K562 (cell line): Measurements from ENCODE around the gene WBP2NL. TPM values are rescaled to one million over a fixed set of nuclear protein-coding genes. Genes with fewer than 3 reads are reported as not detected.

Source experiments
- MIER1 ChIP-seq: fragments of 450-650 bp; IDR thresholded peaks from 2 replicates; pipeline ENCODE4 v1.6.1; 2016; ENCODE audit warnings: antibody characterized with exemption, mild to moderate bottlenecking, low read depth
- SMARCE1 ChIP-seq: fragments of 450-650 bp; IDR thresholded peaks from 2 replicates; pipeline ENCODE4 v1.7.1; 2016; ENCODE audit warnings: mild to moderate bottlenecking
- polyA plus RNA-seq, 8 experiments: library from polyadenylated mRNA; depleted of rRNA in 4 of 8; stranded (reverse) in 5 of 8; unstranded in 3 of 8; fragments of >200 nt; fragmentation: Nextera tagmentation in 2 of 8; fragmentation: Illumina TruSeq in 1 of 8; extraction: Ambion mirVana in 2 of 8; extraction: Trizol in 1 of 8; gene quantifications; 2 replicates each; pipeline versions ENCODE4 v1.2.1 to v1.2.3, GENCODE V29; 2011 to 2014; ENCODE audit warnings: inconsistent platforms in 1 of 8, missing spikeins in 1 of 8
- total RNA-seq, 7 experiments: library from RNA; depleted of rRNA in 6 of 7; stranded (reverse); fragments of >200 nt in 6 of 7; fragmentation: Illumina TruSeq in 2 of 7; extraction: Trizol in 2 of 7; gene quantifications; 2 replicates each; pipeline versions ENCODE4 v1.2.1 to v1.2.3, GENCODE V29; 2011 to 2021; ENCODE audit warnings: low replicate concordance in 1 of 7
- TF ChIP-seq, protein P1 (sequence below): fragments of 450-650 bp; IDR thresholded peaks from 2 replicates; pipeline ENCODE4 v1.6.1; 2018; ENCODE audit not compliant: partially characterized antibody
- TF ChIP-seq, protein P2 (sequence below): fragments of 450-650 bp; IDR thresholded peaks from 2 replicates; pipeline ENCODE4 v1.7.0; 2016; ENCODE audit warnings: borderline replicate concordance
- TF ChIP-seq, protein P3 (sequence below), 3 experiments: fragments of 200-800 bp in 1 of 3; fragments of 250-450 bp in 1 of 3; fragments of 450-650 bp in 1 of 3; sonication (Bioruptor Pico) in 1 of 3; sonication (Bioruptor generic) in 1 of 3; formaldehyde crosslinking in 1 of 3; IDR thresholded peaks; 2 replicates each; pipeline versions ENCODE4 v1.6.1 to v1.8.0; 2016 to 2022; ENCODE audit warnings: mild to moderate bottlenecking in 2 of 3, missing genetic modification characterization in 2 of 3, missing compliant biosample characterization in 1 of 3, moderate library complexity in 1 of 3
- TF ChIP-seq, protein P4 (sequence below): fragments of 250-450 bp; sonication (Bioruptor Pico); IDR thresholded peaks from 2 replicates; pipeline ENCODE4 v1.4.0; 2020

WBP2NL gene
- total and polyA plus RNA-seq, 9 of the 15 experiments (the other 6 are each of a cell fraction or from before 2014, with no cell fraction given) = not detected

DNA sequence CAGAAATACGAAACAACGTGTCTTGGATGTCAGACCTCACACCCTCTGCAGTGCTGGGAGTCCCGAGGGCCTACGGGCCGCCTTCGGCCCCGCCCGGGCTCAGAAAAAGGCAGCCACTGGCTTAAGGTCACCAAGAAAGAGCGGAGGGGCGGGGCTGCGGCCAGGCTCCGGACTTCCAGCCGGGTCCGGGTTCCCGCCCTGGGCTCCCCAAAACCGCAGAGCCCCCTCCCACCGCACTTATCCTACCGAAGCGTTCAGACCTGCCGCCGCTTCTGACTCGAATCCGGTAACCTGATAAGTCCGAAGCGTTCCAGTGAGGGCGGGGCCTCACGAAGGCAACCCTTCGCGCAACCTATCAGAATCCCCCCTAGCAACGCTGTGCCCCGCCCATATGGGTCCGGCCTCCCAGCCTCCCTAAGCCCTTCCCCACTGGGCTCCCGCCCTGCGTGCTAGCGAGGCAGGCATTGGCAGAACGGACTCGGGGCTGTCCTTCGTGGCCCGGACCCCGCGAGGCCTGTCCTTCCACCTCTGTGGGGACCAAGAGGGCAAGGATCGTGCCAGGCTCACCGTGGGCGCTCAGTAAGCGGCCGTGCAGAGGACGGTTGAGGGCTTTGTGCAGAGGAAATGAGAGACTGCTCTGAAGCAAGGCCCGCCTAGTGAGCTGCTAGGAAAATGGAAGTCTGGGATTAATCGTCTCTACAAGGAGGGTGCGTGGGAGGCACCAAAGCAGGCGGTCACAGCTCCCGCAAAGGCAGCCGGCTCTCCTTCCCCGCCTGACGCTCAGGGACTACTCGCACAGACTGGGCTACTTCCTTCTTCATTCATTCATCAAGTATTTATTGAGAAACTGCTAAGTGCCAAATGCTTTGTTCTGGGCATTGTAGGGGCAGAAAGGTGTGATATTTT lies 72.2 kb downstream of the WBP2NL start, which contains the start of gene NAGA (continued):
- TF ChIP-seq, protein P1, sequence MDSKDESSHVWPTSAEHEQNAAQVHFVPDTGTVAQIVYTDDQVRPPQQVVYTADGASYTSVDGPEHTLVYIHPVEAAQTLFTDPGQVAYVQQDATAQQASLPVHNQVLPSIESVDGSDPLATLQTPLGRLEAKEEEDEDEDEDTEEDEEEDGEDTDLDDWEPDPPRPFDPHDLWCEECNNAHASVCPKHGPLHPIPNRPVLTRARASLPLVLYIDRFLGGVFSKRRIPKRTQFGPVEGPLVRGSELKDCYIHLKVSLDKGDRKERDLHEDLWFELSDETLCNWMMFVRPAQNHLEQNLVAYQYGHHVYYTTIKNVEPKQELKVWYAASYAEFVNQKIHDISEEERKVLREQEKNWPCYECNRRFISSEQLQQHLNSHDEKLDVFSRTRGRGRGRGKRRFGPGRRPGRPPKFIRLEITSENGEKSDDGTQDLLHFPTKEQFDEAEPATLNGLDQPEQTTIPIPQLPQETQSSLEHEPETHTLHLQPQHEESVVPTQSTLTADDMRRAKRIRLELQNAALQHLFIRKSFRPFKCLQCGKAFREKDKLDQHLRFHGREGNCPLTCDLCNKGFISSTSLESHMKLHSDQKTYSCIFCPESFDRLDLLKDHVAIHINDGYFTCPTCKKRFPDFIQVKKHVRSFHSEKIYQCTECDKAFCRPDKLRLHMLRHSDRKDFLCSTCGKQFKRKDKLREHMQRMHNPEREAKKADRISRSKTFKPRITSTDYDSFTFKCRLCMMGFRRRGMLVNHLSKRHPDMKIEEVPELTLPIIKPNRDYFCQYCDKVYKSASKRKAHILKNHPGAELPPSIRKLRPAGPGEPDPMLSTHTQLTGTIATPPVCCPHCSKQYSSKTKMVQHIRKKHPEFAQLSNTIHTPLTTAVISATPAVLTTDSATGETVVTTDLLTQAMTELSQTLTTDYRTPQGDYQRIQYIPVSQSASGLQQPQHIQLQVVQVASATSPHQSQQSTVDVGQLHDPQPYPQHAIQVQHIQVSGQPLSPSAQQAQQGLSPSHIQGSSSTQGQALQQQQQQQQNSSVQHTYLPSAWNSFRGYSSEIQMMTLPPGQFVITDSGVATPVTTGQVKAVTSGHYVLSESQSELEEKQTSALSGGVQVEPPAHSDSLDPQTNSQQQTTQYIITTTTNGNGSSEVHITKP = peak; percentile 37
- TF ChIP-seq, protein P2, sequence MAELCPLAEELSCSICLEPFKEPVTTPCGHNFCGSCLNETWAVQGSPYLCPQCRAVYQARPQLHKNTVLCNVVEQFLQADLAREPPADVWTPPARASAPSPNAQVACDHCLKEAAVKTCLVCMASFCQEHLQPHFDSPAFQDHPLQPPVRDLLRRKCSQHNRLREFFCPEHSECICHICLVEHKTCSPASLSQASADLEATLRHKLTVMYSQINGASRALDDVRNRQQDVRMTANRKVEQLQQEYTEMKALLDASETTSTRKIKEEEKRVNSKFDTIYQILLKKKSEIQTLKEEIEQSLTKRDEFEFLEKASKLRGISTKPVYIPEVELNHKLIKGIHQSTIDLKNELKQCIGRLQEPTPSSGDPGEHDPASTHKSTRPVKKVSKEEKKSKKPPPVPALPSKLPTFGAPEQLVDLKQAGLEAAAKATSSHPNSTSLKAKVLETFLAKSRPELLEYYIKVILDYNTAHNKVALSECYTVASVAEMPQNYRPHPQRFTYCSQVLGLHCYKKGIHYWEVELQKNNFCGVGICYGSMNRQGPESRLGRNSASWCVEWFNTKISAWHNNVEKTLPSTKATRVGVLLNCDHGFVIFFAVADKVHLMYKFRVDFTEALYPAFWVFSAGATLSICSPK = no peak
- TF ChIP-seq, protein P3, sequence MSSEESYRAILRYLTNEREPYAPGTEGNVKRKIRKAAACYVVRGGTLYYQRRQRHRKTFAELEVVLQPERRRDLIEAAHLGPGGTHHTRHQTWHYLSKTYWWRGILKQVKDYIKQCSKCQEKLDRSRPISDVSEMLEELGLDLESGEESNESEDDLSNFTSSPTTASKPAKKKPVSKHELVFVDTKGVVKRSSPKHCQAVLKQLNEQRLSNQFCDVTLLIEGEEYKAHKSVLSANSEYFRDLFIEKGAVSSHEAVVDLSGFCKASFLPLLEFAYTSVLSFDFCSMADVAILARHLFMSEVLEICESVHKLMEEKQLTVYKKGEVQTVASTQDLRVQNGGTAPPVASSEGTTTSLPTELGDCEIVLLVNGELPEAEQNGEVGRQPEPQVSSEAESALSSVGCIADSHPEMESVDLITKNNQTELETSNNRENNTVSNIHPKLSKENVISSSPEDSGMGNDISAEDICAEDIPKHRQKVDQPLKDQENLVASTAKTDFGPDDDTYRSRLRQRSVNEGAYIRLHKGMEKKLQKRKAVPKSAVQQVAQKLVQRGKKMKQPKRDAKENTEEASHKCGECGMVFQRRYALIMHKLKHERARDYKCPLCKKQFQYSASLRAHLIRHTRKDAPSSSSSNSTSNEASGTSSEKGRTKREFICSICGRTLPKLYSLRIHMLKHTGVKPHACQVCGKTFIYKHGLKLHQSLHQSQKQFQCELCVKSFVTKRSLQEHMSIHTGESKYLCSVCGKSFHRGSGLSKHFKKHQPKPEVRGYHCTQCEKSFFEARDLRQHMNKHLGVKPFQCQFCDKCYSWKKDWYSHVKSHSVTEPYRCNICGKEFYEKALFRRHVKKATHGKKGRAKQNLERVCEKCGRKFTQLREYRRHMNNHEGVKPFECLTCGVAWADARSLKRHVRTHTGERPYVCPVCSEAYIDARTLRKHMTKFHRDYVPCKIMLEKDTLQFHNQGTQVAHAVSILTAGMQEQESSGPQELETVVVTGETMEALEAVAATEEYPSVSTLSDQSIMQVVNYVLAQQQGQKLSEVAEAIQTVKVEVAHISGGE (CRISPR knock-in tag; IDR thresholded peaks at IDR 0.05) = peak in 2 of 3 experiments; percentile 66 to 95; a peak in 3 of 6 replicates
- TF ChIP-seq SMARCE1 (peak; percentile 43; the same call in 1 of the 2 replicates), MIER1 (no peak)
- TF ChIP-seq, protein P4, sequence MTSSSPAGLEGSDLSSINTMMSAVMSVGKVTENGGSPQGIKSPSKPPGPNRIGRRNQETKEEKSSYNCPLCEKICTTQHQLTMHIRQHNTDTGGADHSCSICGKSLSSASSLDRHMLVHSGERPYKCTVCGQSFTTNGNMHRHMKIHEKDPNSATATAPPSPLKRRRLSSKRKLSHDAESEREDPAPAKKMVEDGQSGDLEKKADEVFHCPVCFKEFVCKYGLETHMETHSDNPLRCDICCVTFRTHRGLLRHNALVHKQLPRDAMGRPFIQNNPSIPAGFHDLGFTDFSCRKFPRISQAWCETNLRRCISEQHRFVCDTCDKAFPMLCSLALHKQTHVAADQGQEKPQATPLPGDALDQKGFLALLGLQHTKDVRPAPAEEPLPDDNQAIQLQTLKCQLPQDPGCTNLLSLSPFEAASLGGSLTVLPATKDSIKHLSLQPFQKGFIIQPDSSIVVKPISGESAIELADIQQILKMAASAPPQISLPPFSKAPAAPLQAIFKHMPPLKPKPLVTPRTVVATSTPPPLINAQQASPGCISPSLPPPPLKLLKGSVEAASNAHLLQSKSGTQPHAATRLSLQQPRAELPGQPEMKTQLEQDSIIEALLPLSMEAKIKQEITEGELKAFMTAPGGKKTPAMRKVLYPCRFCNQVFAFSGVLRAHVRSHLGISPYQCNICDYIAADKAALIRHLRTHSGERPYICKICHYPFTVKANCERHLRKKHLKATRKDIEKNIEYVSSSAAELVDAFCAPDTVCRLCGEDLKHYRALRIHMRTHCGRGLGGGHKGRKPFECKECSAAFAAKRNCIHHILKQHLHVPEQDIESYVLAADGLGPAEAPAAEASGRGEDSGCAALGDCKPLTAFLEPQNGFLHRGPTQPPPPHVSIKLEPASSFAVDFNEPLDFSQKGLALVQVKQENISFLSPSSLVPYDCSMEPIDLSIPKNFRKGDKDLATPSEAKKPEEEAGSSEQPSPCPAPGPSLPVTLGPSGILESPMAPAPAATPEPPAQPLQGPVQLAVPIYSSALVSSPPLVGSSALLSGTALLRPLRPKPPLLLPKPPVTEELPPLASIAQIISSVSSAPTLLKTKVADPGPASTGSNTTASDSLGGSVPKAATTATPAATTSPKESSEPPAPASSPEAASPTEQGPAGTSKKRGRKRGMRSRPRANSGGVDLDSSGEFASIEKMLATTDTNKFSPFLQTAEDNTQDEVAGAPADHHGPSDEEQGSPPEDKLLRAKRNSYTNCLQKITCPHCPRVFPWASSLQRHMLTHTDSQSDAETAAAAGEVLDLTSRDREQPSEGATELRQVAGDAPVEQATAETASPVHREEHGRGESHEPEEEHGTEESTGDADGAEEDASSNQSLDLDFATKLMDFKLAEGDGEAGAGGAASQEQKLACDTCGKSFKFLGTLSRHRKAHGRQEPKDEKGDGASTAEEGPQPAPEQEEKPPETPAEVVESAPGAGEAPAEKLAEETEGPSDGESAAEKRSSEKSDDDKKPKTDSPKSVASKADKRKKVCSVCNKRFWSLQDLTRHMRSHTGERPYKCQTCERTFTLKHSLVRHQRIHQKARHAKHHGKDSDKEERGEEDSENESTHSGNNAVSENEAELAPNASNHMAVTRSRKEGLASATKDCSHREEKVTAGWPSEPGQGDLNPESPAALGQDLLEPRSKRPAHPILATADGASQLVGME (CRISPR knock-in tag) = no peak
